Testis (tissue), 3 donors: Measurements from ENCODE around the gene UBTF. TPM values are rescaled to one million over a fixed set of nuclear protein-coding genes. Genes with fewer than 3 reads are reported as not detected.
A peak's percentile ranks its signal among the peaks of the same experiment; 100 is the strongest.

Experiments
- DNase-seq: peaks from one replicate; pipeline ENCODE4 v3.0.0-alpha.2; 2019
- H3K27ac ChIP-seq, 2 donors: fragments of 200-600 bp; sonication (generic); one replicate each; pipeline ENCODE4 v1.5.1; 2019
- H3K27me3 ChIP-seq: fragments of 200-600 bp; sonication (generic); one replicate; pipeline ENCODE4 v1.5.1; 2019
- H3K36me3 ChIP-seq: fragments of 200-600 bp; sonication (generic); one replicate; pipeline ENCODE4 v1.5.1; 2017; ENCODE audit warnings: low read depth; ENCODE audit errors: missing control alignments
- H3K4me1 ChIP-seq: fragments of 200-600 bp; sonication (generic); one replicate; pipeline ENCODE4 v1.5.1; 2019
- H3K4me3 ChIP-seq, 2 donors: fragments of 200-600 bp; sonication (generic); one replicate each; pipeline ENCODE4 v1.5.1; 2017 to 2019
- H3K9me3 ChIP-seq: fragments of 200-600 bp; sonication (generic); one replicate; pipeline ENCODE4 v1.5.1; 2017
- CTCF ChIP-seq, 3 experiments: fragments of 450-650 bp in 2 of 3; fragments of 200-600 bp in 1 of 3; sonication (generic) in 1 of 3; IDR thresholded peaks; one replicate each; pipeline ENCODE4 v1.5.1; 2016 to 2019; ENCODE audit warnings: antibody characterized with exemption in 3 of 3, mild to moderate bottlenecking in 2 of 3, moderate library complexity in 1 of 3
- POLR2A ChIP-seq: fragments of 450-650 bp; IDR thresholded peaks from one replicate; pipeline ENCODE4 v1.6.1; 2017; ENCODE audit warnings: antibody characterized with exemption, mild to moderate bottlenecking, moderate library complexity
- WGBS, 2 donors: methylation state at CpG; one replicate each; pipeline ENCODE4 v1.1.5; 2018; 5-methylcytosine and 5-hydroxymethylcytosine counted together
- intact Hi-C: fragments of 100-400 bp; cut with DNase I; formaldehyde crosslinking; loops from one replicate; pipeline ENCODE4 v1.15.1; 2023; ENCODE audit warnings: low total_unique reads
- polyA plus RNA-seq: library from polyadenylated mRNA; stranded (reverse); fragments of 350-450 nt; fragmentation: Illumina TruSeq; extraction: RNeasy Lipid Tissue Mini Kit (QIAGEN cat#74804); gene quantifications from one replicate; pipeline ENCODE4 v1.2.3, GENCODE V29; 2014; ENCODE audit warnings: low read depth, low replicate concordance; ENCODE audit not compliant: insufficient read depth
- total RNA-seq, 2 donors: library from RNA; depleted of rRNA; stranded (reverse); fragments of >200 nt; gene quantifications; one replicate each; pipeline ENCODE4 v1.2.3, GENCODE V29; 2016

The UBTF gene
- total and polyA plus RNA-seq, 3 donors from 2014 or later, result 54.2 to 78.7 (median 69.6) TPM

GRCh38 chr17:44220213-44221083 lies 973 bp upstream of the UBTF start:
- 0 to 1% methylated on average over 50 to 105 of the region's 108 CpGs for WGBS, 2 donors
- Histone ChIP-seq H3K4me1 (peaks cover 31% of the 10 kb centered on the region), H3K27me3 (no peaks in the 10 kb centered on the region), H3K36me3 (no peaks in the 10 kb centered on the region), H3K4me3 (peak overlapping the region; percentile 78 to 93), H3K27ac (peak overlapping the region; percentile 96 to 99), H3K9me3 (no peaks in the 10 kb centered on the region)
- peak; percentile 45 for DNase-seq
- intact Hi-C loops, result loop anchor here (5.0 kb wide), 1 partner anchor 102 kb away; the partner anchor contains the start of gene SLC25A39
- TF ChIP-seq CTCF (IDR thresholded peaks at IDR 0.05), result no peak
- no peak for TF ChIP-seq POLR2A

GRCh38 chr17:44219108-44219615 lies 313 bp downstream of the UBTF start:
- H3K4me3 ChIP-seq, result peak overlapping the region; percentile 78 to 93
- intact Hi-C loops, result no loop called here
- H3K27ac ChIP-seq, result peak overlapping the region; percentile 89 to 99
- no peaks in the 10 kb centered on the region for H3K9me3 ChIP-seq
- no peaks in the 10 kb centered on the region for H3K27me3 ChIP-seq
- TF ChIP-seq CTCF (IDR thresholded peaks at IDR 0.05), result peak; percentile 33 to 69 (median 65)
- no peak for TF ChIP-seq POLR2A
- H3K4me1 ChIP-seq, result peaks cover 31% of the 10 kb centered on the region
- peak; percentile 56 for DNase-seq
- no peaks in the 10 kb centered on the region for H3K36me3 ChIP-seq
- WGBS, 2 donors, result 0 to 1% methylated on average over 5 to 58 of the region's 73 CpGs

- DNase-seq, result peak; percentile 89
- Histone ChIP-seq H3K9me3 (no peaks in the 10 kb centered on the region), H3K27ac (peak overlapping the region; percentile 65 to 99), H3K36me3 (no peaks in the 10 kb centered on the region), H3K4me1 (peaks cover 26% of the 10 kb centered on the region), H3K27me3 (no peaks in the 10 kb centered on the region), H3K4me3 (peak overlapping the region; percentile 78 to 93)
- intact Hi-C loops, result no loop called here
- no peak for TF ChIP-seq POLR2A
- TF ChIP-seq CTCF (IDR thresholded peaks at IDR 0.05), result peak; percentile 29 to 50 (median 35)
- WGBS, 2 donors, result 1% methylated on average over 32 to 37 of the region's 89 CpGs
These were observed 949 bp downstream of the UBTF start for GRCh38 chr17:44218344-44219107.

GRCh38 chr17:44217738-44218343 lies 1.6 kb downstream of the UBTF start:
- TF ChIP-seq POLR2A (no peak), CTCF (IDR thresholded peaks at IDR 0.05) (no peak)
- Histone ChIP-seq H3K4me1 (peaks cover 25% of the 10 kb centered on the region), H3K4me3 (peak overlapping the region; percentile 78 to 93), H3K27ac (peak overlapping the region; percentile 56 to 99), H3K36me3 (no peaks in the 10 kb centered on the region), H3K9me3 (no peaks in the 10 kb centered on the region), H3K27me3 (no peaks in the 10 kb centered on the region)
- WGBS, 2 donors, result 3% methylated on average over 10 of the region's 10 CpGs; no CpG with 5 or more reads in 1 of the 2 donors
- no peak for DNase-seq
- intact Hi-C loops, result no loop called here
